ENCODE results near the gene PRR35.

Gene PRR35

DNA sequence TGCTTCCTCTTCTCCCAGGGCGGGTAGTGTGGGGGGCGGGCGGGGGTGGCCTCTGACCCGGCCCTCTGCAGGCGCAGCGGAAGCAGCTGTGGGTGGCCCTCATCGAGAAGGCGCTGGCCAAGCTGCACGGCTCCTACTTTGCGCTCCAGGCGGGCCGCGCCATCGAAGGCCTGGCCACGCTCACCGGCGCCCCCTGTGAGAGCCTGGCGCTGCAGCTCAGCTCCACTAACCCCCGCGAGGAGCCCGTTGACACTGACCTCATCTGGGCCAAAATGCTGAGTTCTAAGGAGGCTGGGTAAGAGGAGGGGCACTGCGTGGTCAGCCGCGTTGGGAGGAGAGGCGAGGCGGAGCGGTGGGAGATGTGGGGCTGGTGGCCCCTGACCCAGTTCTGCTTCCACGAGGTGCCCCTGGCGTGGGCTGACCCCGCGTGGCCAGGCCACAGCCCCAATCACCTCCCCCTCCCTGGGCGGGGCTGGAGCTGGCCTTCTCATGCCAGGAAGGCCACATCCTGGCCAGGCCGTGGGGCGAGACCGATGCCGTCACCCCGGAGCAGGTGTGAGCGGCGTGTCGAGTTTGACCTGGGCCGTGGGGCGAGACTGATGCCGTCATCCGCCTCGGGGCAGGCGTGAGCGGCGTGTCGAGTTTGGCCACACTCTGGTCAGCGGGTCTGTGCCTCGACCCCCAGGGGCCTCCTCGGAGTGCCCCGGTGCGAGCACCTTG, 10.5 kb upstream of the PRR35 start:
- no peak for DNase-seq

DNA sequence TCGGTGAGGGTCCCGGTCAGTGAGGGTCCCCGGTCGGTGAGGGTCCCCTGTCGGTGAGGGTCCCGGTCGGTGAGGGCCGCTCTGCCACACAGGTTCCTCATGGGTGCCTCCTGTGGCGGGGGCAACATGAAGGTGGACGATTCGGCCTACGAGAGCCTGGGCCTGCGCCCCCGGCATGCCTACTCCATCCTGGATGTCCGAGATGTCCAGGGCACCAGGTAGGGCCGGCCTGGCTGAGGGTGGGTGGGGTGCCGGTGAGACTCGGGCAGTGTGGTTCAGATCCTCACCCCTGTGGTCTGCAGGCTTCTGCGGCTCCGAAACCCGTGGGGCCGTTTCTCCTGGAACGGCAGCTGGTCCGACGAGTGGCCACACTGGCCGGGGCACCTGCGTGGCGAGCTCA, 9.0 kb upstream of the PRR35 start:
- DNase-seq: no peak

DNA sequence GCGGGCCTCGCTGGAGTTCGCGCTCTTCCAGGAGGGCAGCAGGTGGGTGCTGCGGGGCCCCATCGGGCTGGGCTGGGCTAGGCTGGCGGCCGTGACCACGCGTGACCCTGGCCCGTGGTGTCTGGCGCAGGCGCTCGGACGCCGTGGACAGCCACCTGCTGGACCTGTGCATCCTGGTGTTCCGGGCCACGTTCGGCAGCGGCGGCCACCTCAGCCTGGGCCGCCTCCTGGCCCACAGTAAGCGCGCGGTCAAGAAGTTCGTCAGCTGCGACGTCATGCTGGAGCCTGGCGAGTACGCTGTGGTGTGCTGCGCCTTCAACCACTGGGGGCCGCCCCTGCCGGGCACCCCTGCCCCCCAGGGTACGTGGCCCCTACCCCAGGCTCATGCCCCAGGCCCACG, 8.0 kb upstream of the PRR35 start:
- no peak for DNase-seq

- no peak for DNase-seq
These were observed 6.4 kb upstream of the PRR35 start for GRCh38 chr16:553601-554296.

DNA sequence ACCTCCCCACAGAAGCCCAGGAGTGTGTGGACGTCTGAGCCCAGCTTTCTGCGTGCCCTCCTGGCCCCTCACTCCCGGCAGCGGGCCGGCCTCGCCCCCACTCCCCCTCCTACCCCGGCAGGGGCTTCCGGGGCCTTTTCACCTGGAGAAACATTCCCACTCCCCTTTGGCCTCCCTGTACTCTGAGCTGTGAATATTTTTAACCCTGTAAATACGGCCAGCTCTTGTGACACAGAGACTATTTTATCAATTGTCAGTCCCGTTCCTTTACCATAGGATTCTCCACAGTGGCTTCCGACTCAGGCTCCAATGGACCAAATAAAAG, 5.9 kb upstream of the PRR35 start:
- DNase-seq: no peak

GRCh38 chr16:554640-555365, 5.4 kb upstream of the PRR35 start:
- DNase-seq: no peak

DNA sequence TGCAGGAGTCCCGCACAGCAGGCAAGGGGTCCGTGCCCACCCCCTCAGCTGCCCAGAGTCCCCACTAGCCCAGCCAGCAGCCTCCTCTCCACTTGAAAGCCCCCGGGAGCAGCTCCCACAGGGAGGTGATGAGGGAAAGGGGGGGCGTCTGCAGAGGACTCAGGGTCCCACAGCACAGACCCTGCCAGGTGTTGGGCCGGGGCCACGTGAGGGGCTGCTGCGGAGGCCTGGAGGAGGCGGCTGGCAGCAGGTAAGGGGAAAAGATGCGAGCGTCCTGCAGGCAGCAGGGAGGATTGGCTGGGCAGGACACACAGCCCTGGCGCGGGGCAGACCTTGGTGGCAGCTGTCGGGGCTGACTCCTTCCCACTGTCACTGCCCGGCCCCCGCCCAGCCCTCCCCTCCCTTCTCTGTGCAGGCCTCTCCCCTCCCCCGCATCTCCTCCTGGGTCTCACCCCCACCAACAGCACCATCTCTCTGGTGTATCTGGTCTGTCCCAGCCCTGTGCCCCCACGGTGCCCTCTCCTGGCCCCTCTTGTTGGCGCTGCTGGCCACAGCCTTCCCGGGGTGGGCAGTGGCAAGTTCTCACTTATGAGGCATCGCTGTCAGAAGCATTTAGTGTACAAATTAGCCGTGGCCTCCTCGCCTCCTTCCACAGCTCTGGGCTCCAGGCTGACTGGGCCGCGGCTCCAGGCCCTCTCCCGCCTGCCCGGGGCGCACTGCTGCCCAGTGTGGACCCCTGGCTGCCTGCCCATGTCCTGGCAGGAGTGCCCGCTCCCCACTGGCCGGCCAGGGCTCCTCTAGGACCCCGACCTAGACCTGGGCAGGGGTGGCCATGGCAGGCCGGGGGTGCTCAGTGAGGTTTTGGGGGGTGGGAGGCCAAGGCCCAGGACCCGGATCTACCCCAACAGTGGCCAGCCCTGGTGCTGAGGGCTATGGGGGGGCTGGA, 4.4 kb upstream of the PRR35 start:
- no peak for DNase-seq

DNA sequence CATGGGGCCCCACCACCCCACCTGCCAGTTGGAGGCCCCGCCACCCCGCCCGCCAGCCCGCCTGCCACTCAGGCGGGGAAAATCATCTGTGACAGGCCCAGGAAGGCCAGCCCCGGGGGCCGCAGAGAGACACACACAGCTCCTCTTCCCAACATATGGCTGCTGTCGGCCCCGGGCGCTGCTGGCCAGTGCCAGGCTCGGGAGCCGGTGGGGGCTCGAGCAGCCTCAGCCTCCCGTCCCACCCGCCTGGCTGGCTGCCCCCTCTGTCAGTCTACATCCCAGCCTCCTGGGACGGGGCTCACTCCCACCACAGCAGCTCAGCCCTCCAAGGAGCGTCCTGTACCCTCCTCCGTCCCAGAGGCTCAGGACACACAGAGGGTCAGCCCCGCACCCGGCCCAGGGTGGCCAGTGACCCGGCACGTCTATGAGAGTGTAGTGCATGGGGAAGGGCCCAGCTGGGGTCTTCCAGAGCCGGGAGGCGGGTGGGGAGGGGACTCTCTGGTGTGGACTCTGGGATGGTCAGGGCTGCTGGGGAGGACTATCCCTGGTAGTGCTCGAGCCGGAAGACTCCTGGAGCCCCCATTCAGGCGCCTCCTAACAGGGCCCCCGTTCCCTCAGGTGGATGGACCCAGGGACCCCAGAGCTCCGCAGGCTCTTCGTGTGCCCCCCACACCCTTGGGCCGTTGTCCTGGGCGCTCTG, 3.6 kb upstream of the PRR35 start:
- no peak for DNase-seq

GRCh38 chr16:557463-558297, 2.5 kb upstream of the PRR35 start:
- no peak for DNase-seq

- DNase-seq: no peak
These were observed 1.7 kb upstream of the PRR35 start for GRCh38 chr16:558298-559020.

- no peak for DNase-seq
These were observed 1.2 kb upstream of the PRR35 start for GRCh38 chr16:559021-559380.

- no peak for DNase-seq
These were observed 587 bp upstream of the PRR35 start for GRCh38 chr16:559411-560203.

DNA sequence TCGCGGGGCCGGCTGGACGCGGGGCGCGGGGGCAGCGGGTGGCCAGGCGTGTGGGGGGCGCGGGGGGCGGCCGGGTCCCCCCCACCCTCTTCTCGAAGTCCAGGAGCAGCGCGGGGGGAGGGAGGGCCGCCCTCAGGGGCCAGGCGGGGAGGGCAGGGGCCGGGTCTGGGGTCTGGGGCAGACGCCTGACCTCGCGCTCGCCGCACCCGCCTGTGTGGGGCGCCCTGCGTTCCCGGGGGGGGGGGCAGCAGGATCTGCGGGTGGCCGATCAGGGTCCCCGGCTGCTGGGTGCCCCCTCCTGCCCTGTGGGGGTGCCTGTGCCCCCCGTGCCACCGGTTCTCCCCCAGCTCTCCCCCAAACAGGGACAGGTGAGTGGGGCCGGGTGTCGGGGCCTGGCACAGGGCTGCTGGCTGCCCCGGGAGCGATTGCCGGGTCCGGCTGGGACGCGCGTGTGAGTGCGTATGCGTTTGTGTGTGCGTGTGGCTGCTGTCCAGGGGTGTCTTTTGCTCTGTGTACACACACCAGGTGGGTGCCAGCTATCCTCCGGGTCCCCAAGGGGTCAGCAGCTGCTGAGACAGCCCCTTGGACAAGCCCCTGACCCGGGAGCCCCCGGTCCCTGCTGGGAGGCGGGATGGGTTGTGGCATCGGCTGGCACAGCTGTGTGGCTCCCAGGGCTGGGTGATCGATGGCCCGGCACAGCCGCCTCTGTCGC, 663 bp downstream of the PRR35 start:
- DNase-seq: no peak

DNA sequence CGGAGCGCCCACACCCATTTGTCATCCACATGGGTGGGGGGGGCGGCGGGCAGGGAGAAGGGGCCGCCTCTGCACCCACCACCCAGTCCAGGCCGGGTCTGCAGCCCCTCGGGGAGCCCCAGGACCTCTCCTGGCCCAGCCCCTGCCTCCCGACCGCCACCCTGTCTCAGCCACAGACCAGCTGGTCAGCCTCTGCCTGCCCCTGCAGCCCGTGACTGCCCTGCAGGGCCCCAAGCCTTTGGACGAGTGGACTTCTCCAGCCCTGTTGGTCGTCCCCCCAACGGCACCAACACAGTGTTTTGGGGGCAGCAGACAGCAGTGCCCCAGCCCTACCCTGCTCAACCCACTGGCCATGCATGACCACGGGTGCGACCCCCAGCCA, 1.2 kb downstream of the PRR35 start:
- no peak for DNase-seq

- DNase-seq: no peak
These were observed 2.1 kb downstream of the PRR35 start for GRCh38 chr16:561957-562938.

- DNase-seq: no peak
These were observed 3.0 kb downstream of the PRR35 start for GRCh38 chr16:563072-563644.

- no peak for DNase-seq
These were observed 4.7 kb downstream of the PRR35 start for GRCh38 chr16:564690-565418.
